Osteoblast (primary cell): ENCODE results near the gene RNMT. TPM values are rescaled to one million over a fixed set of nuclear protein-coding genes. Genes with fewer than 3 reads are reported as not detected.

Experiments used
- DNase-seq: peaks from one replicate; pipeline ENCODE4 v3.0.0; 2011; ENCODE audit warnings: low spot score, mixed read lengths; ENCODE audit not compliant: insufficient read length; ENCODE audit errors: missing footprints
- H2AFZ ChIP-seq: 2 replicates; pipeline ENCODE4 v1.6.0; 2011; ENCODE audit warnings: mild to moderate bottlenecking, low read length
- H3K27ac ChIP-seq: 2 replicates; pipeline ENCODE4 v1.5.1; 2011; ENCODE audit warnings: mild to moderate bottlenecking, low read depth, low read length, moderate library complexity
- H3K27me3 ChIP-seq: 2 replicates; pipeline ENCODE4 v1.6.0; 2012; ENCODE audit warnings: mild to moderate bottlenecking, control low read depth, inconsistent platforms, low read length, moderate library complexity; ENCODE audit not compliant: insufficient read depth
- H3K36me3 ChIP-seq: 2 replicates; pipeline ENCODE4 v1.5.1; 2011; ENCODE audit warnings: mild to moderate bottlenecking, low read length, control low read depth, moderate library complexity; ENCODE audit not compliant: insufficient read depth
- H3K4me1 ChIP-seq: 2 replicates; pipeline ENCODE4 v1.5.1; 2011; ENCODE audit warnings: mild to moderate bottlenecking, low read length, control low read depth, moderate library complexity; ENCODE audit not compliant: insufficient read depth
- H3K4me2 ChIP-seq: 2 replicates; pipeline ENCODE4 v1.6.0; 2011; ENCODE audit warnings: mild to moderate bottlenecking, low read length; ENCODE audit not compliant: insufficient read depth
- H3K4me3 ChIP-seq: fragments of 200-600 bp; sonication (generic); 3 replicates; pipeline ENCODE4 v1.5.1; 2012; ENCODE audit warnings: mild to moderate bottlenecking, low read length, inconsistent platforms; ENCODE audit not compliant: insufficient read depth
- H3K79me2 ChIP-seq: 2 replicates; pipeline ENCODE4 v1.6.0; 2012; ENCODE audit warnings: mild to moderate bottlenecking, low read length, control low read depth, inconsistent platforms; ENCODE audit not compliant: insufficient read depth
- H3K9me3 ChIP-seq: 2 replicates; pipeline ENCODE4 v1.5.1; 2011; ENCODE audit warnings: low read depth, low read length, control low read depth
- H4K20me1 ChIP-seq: 2 replicates; pipeline ENCODE4 v1.6.0; 2012; ENCODE audit warnings: mild to moderate bottlenecking, low read length, control low read depth; ENCODE audit not compliant: insufficient read depth
- total RNA-seq: library from RNA; depleted of rRNA; stranded (reverse); fragments of >200 nt; gene quantifications from 2 replicates; pipeline ENCODE4 v1.2.3, GENCODE V29; 2012
- TF ChIP-seq, protein P1 (sequence below): IDR thresholded peaks from 2 replicates; pipeline ENCODE4 v1.5.1; 2011; ENCODE audit warnings: mild to moderate bottlenecking, low read depth, low read length, moderate library complexity; ENCODE audit errors: extremely low read depth

RNMT gene
- total RNA-seq, 1 donor, result 35.8 TPM

DNA sequence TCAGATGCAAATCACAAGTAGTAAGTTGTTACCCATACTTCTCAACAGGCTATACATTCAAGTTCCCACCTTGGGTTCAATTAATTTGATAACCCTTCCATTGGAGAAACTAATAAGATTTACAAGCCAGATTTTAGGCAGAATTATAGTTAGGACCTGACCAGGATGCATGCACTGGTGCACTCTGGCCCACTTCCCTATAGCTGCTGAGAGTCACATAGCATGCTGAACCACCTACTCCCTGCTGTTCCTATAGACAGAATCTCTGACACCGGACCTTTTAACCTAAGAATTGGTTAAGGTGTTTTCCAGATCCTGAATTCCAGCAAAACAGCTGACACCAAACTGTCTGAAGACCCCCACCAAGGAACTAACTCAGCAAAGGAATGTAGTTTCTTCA, 26.3 kb upstream of the RNMT start:
- no peak overlapping the region for H3K27ac ChIP-seq
- H2AFZ ChIP-seq, result no peak overlapping the region
- H3K36me3 ChIP-seq, result no peaks in the 10 kb centered on the region
- no peak overlapping the region for H3K4me3 ChIP-seq
- no peaks in the 10 kb centered on the region for H3K27me3 ChIP-seq
- peaks cover 3% of the 10 kb centered on the region for H4K20me1 ChIP-seq
- no peaks in the 10 kb centered on the region for H3K4me1 ChIP-seq
- H3K79me2 ChIP-seq, result peaks cover 54% of the 10 kb centered on the region
- H3K9me3 ChIP-seq, result peaks cover 6% of the 10 kb centered on the region
- TF ChIP-seq, protein P1, sequence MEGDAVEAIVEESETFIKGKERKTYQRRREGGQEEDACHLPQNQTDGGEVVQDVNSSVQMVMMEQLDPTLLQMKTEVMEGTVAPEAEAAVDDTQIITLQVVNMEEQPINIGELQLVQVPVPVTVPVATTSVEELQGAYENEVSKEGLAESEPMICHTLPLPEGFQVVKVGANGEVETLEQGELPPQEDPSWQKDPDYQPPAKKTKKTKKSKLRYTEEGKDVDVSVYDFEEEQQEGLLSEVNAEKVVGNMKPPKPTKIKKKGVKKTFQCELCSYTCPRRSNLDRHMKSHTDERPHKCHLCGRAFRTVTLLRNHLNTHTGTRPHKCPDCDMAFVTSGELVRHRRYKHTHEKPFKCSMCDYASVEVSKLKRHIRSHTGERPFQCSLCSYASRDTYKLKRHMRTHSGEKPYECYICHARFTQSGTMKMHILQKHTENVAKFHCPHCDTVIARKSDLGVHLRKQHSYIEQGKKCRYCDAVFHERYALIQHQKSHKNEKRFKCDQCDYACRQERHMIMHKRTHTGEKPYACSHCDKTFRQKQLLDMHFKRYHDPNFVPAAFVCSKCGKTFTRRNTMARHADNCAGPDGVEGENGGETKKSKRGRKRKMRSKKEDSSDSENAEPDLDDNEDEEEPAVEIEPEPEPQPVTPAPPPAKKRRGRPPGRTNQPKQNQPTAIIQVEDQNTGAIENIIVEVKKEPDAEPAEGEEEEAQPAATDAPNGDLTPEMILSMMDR, result no peak
- DNase-seq, result peak; percentile 22
- H3K4me2 ChIP-seq, result no peak overlapping the region

DNA sequence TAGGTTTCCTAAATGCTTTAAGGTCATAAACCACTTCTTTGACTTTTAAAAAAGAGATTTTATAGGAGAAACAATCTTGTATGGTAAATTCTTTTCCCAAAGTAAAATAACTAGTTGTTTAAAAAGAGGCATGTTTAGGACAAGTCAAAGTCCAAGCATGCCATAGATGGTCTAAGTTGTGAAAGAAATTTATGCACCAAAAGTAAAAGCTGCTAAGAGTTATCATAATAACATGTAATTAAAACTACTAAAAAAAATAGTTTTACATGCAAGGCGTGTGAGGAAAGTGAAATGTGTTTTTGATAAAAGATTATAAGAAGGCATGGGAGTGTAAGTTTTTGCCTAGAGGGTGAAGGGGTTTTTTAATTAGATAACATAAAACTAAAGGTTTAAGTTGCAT, 22.6 kb upstream of the RNMT start:
- Histone ChIP-seq H3K79me2 (peaks cover 58% of the 10 kb centered on the region), H3K4me3 (no peak overlapping the region), H3K4me2 (no peak overlapping the region), H4K20me1 (peaks cover 3% of the 10 kb centered on the region), H3K4me1 (no peaks in the 10 kb centered on the region), H3K27me3 (no peaks in the 10 kb centered on the region), H3K36me3 (no peaks in the 10 kb centered on the region), H3K27ac (no peak overlapping the region), H2AFZ (no peak overlapping the region), H3K9me3 (peaks cover 6% of the 10 kb centered on the region)
- TF ChIP-seq, protein P1, result no peak
- no peak for DNase-seq

DNA sequence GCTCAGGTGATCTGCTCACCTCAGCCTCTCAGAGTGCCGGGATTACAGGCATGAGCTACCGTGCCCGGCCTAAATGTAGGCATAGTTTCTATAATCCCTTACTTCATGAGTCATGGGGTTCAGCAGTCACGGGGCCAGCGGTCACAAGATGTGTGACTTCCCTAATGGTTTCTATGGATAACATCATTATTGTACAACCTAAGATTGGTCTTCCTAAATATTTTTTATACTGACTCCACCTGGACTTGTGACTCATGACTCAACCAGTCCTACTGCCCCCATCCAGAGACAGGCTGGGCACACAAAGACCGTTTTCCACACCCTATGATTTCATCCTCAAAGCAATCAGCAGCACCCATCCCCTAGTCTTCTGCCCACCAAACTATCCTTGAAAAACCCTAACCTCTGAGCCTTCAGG, 16.1 kb upstream of the RNMT start:
- peak; percentile 9 for DNase-seq
- Histone ChIP-seq H3K4me2 (no peak overlapping the region), H2AFZ (no peak overlapping the region), H3K4me1 (peaks cover 3% of the 10 kb centered on the region), H3K27ac (no peak overlapping the region), H3K36me3 (no peaks in the 10 kb centered on the region), H4K20me1 (peaks cover 9% of the 10 kb centered on the region), H3K79me2 (peaks cover 84% of the 10 kb centered on the region), H3K4me3 (no peak overlapping the region), H3K9me3 (no peaks in the 10 kb centered on the region), H3K27me3 (no peaks in the 10 kb centered on the region)
- TF ChIP-seq, protein P1, result no peak

DNA sequence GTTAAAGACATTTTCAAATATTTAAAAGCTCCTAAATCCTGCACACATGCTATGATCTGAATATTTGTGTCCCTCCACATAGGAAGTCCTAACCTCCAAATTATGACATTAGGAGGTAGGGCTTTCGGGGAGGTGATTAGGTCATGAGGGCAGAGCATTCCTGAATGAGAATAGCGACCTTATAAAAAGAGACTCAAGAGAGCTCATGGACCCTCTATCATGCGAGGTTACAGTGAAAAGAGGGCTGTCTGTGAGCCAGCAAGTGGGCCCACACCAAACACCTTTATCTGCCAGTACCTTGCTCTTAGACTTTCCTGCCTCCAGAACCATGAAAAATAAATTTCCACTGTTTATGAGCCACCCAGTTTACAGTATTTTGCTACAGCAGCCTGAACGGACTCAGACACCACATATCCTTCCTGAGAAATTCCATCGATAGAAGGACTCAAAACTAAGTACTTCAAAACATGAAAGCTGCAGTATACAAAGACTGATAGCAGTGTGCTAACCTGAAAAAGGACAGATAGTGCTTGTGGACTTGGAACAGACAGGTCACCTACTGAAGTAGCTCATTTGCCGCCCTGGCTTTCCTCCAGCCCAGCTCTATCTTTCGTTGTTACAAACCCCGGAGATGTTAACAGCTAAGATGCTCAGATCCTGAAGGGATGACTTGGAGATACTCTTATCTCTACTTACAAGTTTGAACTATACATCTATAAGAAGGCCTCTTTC, 13.9 kb upstream of the RNMT start:
- TF ChIP-seq, protein P1, result no peak

More for the DNA sequence above, 13.9 kb upstream of the RNMT start:
- H3K27ac ChIP-seq, result no peak overlapping the region
- peaks cover 86% of the 10 kb centered on the region for H3K79me2 ChIP-seq
- no peaks in the 10 kb centered on the region for H3K27me3 ChIP-seq
- H3K4me3 ChIP-seq, result no peak overlapping the region
- no peak overlapping the region for H2AFZ ChIP-seq
- no peaks in the 10 kb centered on the region for H3K9me3 ChIP-seq
- no peak for DNase-seq
- H3K4me1 ChIP-seq, result peaks cover 3% of the 10 kb centered on the region
- H4K20me1 ChIP-seq, result peaks cover 14% of the 10 kb centered on the region
- H3K4me2 ChIP-seq, result no peak overlapping the region
- H3K36me3 ChIP-seq, result no peaks in the 10 kb centered on the region
